DND-41 (cell line): ENCODE data around the gene HGF.

ENCODE experiments used
- EZH2 ChIP-seq: IDR thresholded peaks from 3 replicates; pipeline ENCODE4 v1.6.1; 2012; ENCODE audit warnings: borderline replicate concordance, low read depth, mild to moderate bottlenecking, moderate library complexity, low read length, inconsistent platforms; ENCODE audit not compliant: severe bottlenecking
- TF ChIP-seq, protein P1 (sequence below): IDR thresholded peaks from 2 replicates; pipeline ENCODE4 v1.5.1; 2012; ENCODE audit warnings: borderline replicate concordance, low read length, moderate library complexity, mild to moderate bottlenecking; ENCODE audit not compliant: poor library complexity, severe bottlenecking; ENCODE audit errors: extremely low read depth

DNA sequence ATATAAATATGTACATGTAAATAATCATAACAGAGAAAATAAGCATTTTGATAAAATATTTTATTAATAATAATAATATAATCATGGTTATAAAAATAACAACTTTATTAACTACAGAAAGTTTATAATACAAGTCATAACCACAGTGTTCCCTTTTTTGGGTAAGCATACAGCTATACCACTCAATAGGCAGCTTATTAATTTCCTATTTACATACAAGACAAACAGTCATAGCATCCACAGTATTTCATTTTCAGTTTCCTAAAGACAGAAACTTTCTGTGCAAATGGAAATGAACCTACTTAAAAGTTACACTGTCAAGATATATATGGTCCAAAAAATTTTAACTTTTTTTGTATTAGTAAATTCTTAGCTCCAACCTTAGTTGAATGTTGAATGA, 70.9 kb downstream of the HGF start:
- TF ChIP-seq, protein P1, sequence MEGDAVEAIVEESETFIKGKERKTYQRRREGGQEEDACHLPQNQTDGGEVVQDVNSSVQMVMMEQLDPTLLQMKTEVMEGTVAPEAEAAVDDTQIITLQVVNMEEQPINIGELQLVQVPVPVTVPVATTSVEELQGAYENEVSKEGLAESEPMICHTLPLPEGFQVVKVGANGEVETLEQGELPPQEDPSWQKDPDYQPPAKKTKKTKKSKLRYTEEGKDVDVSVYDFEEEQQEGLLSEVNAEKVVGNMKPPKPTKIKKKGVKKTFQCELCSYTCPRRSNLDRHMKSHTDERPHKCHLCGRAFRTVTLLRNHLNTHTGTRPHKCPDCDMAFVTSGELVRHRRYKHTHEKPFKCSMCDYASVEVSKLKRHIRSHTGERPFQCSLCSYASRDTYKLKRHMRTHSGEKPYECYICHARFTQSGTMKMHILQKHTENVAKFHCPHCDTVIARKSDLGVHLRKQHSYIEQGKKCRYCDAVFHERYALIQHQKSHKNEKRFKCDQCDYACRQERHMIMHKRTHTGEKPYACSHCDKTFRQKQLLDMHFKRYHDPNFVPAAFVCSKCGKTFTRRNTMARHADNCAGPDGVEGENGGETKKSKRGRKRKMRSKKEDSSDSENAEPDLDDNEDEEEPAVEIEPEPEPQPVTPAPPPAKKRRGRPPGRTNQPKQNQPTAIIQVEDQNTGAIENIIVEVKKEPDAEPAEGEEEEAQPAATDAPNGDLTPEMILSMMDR = no peak
- TF ChIP-seq EZH2 = no peak
